Stimulated activated CD4-positive, alpha-beta T cell treated with anti-CD3 and anti-CD28 coated beads, Interleukin-1b, Interleukin-23, amount 100 ng/mL, for 1 hour (primary cell): ENCODE results near the gene BIVM.

Experiments
- DNase-seq, 2 donors: peaks; one replicate each; pipeline ENCODE4 v3.0.0-alpha.2; 2020; ENCODE audit warnings: low read depth in 2 of 2

Gene BIVM

DNA sequence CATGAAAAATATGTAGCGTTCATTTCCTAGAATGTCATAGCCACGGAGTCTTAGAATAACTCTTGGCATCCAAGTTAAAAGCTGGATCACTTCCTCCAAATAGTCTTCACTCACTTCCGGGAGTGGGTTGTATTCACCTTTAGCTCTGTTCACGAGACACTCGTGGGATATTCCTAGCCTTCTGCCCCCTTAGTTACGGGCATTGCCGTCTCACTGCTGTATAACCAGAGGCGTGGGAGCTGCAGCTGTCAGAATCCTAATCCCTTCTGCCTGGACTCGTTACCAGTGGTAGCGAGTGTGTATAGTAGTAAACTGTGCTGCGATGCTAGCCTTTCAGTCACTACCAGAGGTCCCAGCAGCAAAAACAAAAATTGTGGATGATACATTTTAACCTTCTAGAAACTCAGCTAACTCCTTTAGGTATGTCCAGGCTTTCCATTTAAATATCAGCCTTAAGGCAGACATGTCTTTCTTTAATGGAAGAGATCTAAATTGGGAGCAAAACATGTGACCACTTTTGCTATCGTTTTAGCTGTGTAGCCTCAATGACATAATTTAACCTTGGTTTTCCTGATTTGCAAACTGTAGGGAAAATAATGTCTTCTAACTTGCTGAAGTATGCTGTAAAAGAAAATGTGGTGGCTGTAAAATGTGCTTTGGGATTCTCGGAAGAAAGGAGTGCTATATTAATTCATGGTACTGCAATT is 81.0 kb downstream of the BIVM start:
- no peak for DNase-seq

DNA sequence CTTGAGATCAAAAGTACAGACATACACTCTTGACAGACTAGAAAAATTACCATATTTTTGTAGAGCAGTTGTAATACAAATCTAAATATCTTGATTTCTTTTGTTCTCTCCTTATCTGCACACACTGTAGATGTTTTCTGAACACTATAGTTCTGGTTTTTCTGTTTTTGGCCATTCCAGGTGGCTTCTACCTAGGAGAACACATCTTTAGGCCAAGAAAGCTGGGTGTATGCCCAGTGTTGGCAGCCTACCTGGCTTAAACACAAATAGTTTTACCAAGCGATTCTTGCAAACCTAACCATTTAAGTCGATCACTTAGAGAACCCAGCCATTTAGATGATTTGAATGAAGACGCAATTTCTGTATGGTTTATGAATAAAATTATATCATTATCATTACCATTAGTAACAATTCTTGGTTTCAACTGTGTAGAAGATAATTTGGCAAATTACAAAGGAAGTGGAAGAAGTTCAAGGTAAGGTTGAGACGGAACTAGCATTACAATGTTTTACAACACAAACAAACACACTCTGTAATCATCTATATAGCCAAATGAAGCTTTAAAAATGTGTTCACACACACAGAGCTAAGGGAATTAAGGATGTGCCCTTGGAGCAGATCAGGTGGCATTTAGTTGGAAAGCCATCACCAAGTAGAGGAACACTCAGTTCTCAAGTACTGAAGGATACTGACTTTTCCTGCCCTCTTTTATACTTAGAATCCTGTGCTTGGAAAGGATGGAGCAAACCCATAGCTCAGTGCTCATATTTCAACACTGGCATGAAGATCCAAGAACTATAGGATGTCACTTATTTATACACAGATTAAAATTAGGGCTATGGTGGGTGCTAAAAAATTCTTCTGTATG is 83.1 kb downstream of the BIVM start:
- no peak for DNase-seq
